B cell (primary cell): ENCODE results near the gene PLD3. TPM values are rescaled to one million over a fixed set of nuclear protein-coding genes. Genes with fewer than 3 reads are reported as not detected.

ENCODE experiments used
- ATAC-seq: fragments of 200-7000 bp; cut with Tn5 transposase; one replicate; pipeline ENCODE4 v1.10.0; 2021; ENCODE audit warnings: low read depth, mild to moderate bottlenecking, moderate number of reproducible peaks, moderate library complexity
- CTCF ChIA-PET: fragments of 350-600 bp; sonication (Branson Sonifier 250); formaldehyde crosslinking; loops from one replicate; lab custom pipeline; 2021; ENCODE audit warnings: antibody characterized with exemption, inconsistent platforms; lab: Charles Lee
- POLR2A ChIA-PET: fragments of 350-600 bp; sonication (Branson Sonifier 250); formaldehyde crosslinking; loops from one replicate; lab custom pipeline; 2021; ENCODE audit warnings: antibody characterized with exemption; lab: Charles Lee
- DNase-seq: peaks from one replicate; pipeline ENCODE4 v3.0.0; 2013
- H2AFZ ChIP-seq: 2 replicates; pipeline ENCODE4 v1.6.1; 2012; ENCODE audit warnings: mild to moderate bottlenecking, low read depth, low read length; ENCODE audit not compliant: insufficient read depth, poor library complexity, severe bottlenecking
- H3K27ac ChIP-seq, 2 donors: 1 replicate in 1 of 2; 2 replicates in 1 of 2; pipeline ENCODE4 v1.5.1; 2012 to 2013; ENCODE audit warnings: low read length in 2 of 2, mild to moderate bottlenecking in 2 of 2, moderate library complexity in 1 of 2
- H3K27me3 ChIP-seq, 4 experiments: fragments of 200-600 bp in 1 of 4; sonication (generic) in 1 of 4; replicated peaks in 1 of 4; 1 replicate in 2 of 4; 2 replicates in 2 of 4; pipeline versions ENCODE4 v1.6.1 to v1.7.0; 2013 to 2016; ENCODE audit warnings: low read length in 3 of 4, mild to moderate bottlenecking in 2 of 4, mixed read lengths in 1 of 4, moderate library complexity in 1 of 4; ENCODE audit not compliant: insufficient read depth in 4 of 4, control insufficient read depth in 3 of 4; ENCODE audit errors: control extremely low read depth in 1 of 4
- H3K36me3 ChIP-seq, 2 experiments: replicated peaks in 1 of 2; 1 replicate in 1 of 2; 2 replicates in 1 of 2; pipeline versions ENCODE4 v1.6.1 to v1.7.1; 2013; ENCODE audit warnings: low read length in 1 of 2; ENCODE audit not compliant: insufficient read depth in 2 of 2, control insufficient read depth in 1 of 2; ENCODE audit errors: control extremely low read depth in 1 of 2, extremely low read depth in 1 of 2
- H3K4me1 ChIP-seq, 2 donors: fragments of 200-600 bp in 1 of 2; sonication (generic) in 1 of 2; 1 replicate in 1 of 2; 2 replicates in 1 of 2; pipeline versions ENCODE4 v1.5.1 to v1.6.1; 2013 to 2017; ENCODE audit warnings: low read length in 2 of 2; ENCODE audit not compliant: control insufficient read depth in 2 of 2, insufficient read depth in 2 of 2
- H3K4me2 ChIP-seq: replicated peaks from 2 replicates; pipeline ENCODE3; 2012; ENCODE audit warnings: mild to moderate bottlenecking, low read depth, low read length; ENCODE audit not compliant: poor library complexity, severe bottlenecking
- H3K4me3 ChIP-seq, 5 experiments: fragments of 200-600 bp in 1 of 5; sonication (generic) in 1 of 5; 1 replicate in 3 of 5; 2 replicates in 2 of 5; pipeline versions ENCODE4 v1.5.1 to v1.7.0; 2011 to 2016; ENCODE audit warnings: low read length in 4 of 5, mild to moderate bottlenecking in 4 of 5, low read depth in 2 of 5, control low read depth in 1 of 5, moderate library complexity in 1 of 5; ENCODE audit not compliant: insufficient read depth in 1 of 5; ENCODE audit errors: control extremely low read depth in 1 of 5, extremely low read depth in 1 of 5
- H3K79me2 ChIP-seq: fragments of 200-600 bp; sonication (generic); one replicate; pipeline ENCODE4 v1.6.0; 2016; ENCODE audit warnings: low read length; ENCODE audit not compliant: control insufficient read depth, insufficient read depth
- H3K9ac ChIP-seq: fragments of 200-600 bp; sonication (generic); 2 replicates; pipeline ENCODE4 v1.6.1; 2017; ENCODE audit warnings: mild to moderate bottlenecking, low read length, moderate library complexity
- H3K9me3 ChIP-seq, 3 donors: one replicate each; pipeline versions ENCODE4 v1.6.1 to v1.7.1; 2013; ENCODE audit warnings: low read length in 2 of 3; ENCODE audit not compliant: control insufficient read depth in 2 of 3, insufficient read depth in 1 of 3; ENCODE audit errors: control extremely low read depth in 1 of 3
- H4K20me1 ChIP-seq: 2 replicates; pipeline ENCODE4 v1.6.0; 2012; ENCODE audit warnings: mild to moderate bottlenecking, low read length; ENCODE audit not compliant: insufficient read depth, control insufficient read depth, poor library complexity, severe bottlenecking
- H3K27ac Mint-ChIP-seq: one replicate; pipeline ENCODE4 v1.8.0; 2021; ENCODE audit warnings: mixed read lengths
- H3K27me3 Mint-ChIP-seq: one replicate; pipeline ENCODE4 v1.8.0; 2021; ENCODE audit warnings: mixed read lengths
- H3K4me1 Mint-ChIP-seq: one replicate; pipeline ENCODE4 v1.8.0; 2021; ENCODE audit warnings: mixed read lengths
- H3K4me3 Mint-ChIP-seq: one replicate; pipeline ENCODE4 v1.8.0; 2021; ENCODE audit warnings: mixed read lengths
- H3K9me3 Mint-ChIP-seq: one replicate; pipeline ENCODE4 v1.8.0; 2022; ENCODE audit warnings: mixed read lengths; ENCODE audit not compliant: insufficient read depth
- CTCF ChIP-seq: fragments of 200-600 bp; IDR thresholded peaks from one replicate; pipeline ENCODE4 v1.8.0; 2022; ENCODE audit warnings: antibody characterized with exemption, mild to moderate bottlenecking
- EZH2 ChIP-seq: IDR thresholded peaks from 2 replicates; pipeline ENCODE4 v1.6.1; 2012; ENCODE audit warnings: borderline replicate concordance, low read depth, mild to moderate bottlenecking, moderate library complexity, low read length; ENCODE audit not compliant: insufficient read depth, poor library complexity, severe bottlenecking
- WGBS: methylation state at CpG from one replicate; pipeline ENCODE4 v1.1.5; 2013; ENCODE audit warnings: missing lambda C conversion rate; ENCODE audit not compliant: insufficient coverage; 5-methylcytosine and 5-hydroxymethylcytosine counted together
- intact Hi-C: fragments of 100-400 bp; cut with micrococcal nuclease; formaldehyde crosslinking; loops from one replicate; pipeline ENCODE4 v1.10.0; 2022
- polyA plus RNA-seq: library from polyadenylated mRNA; depleted of rRNA; stranded (reverse); fragments of >200 nt; gene quantifications from 2 replicates; pipeline ENCODE4 v1.2.3, GENCODE V29; 2012
- total RNA-seq, 2 donors: library from RNA; stranded (reverse); fragments of 120-200 nt in 1 of 2; gene quantifications; 1 replicate in 1 of 2; 2 replicates in 1 of 2; pipeline versions ENCODE4 v1.2.3 to v1.2.4, GENCODE V29; 2013 to 2022

The PLD3 gene
- total and polyA plus RNA-seq, 2 donors (not counting 1 experiment from before 2014, with no cell fraction given), result 61.7 to 153 TPM

DNA sequence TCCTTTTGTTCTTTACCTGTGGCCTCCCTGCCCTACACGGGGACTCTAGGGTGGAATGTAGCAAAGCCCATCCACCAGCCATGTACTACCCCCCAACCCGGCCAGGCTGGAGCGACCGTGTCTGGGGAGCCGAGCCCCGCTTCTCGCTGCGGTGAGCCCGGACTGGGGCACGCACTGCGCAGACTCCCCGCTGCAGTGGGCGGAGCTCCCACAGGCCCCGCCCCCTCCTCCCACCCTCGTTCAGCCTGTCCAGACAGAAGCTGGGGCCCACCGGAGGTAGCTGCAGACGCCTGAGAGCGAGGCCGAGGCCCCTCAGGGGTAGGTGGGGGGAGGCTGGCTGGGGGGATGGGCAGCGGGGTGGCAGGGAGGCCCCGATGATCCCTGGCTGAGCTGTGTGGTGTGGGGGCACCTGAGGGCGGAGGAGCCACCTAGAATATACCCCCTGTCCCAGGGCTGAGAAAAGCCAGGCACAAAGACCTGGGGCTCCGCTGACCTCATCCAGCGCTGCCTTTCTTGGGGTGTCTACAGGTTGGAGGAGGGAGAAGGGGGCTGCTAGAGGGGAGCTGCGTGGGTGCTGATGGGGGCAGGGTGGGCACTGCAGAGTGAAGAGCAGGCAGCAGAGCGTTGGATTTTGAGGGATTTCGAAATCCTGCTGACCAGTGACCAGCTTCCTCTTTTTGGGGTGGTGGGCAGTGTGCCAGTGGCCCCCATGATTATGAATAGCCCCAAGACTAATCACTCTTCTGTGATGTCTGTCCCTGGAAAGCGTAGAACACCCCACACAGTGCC lies 17.3 kb downstream of the PLD3 start:
- no peaks in the 10 kb centered on the region for H3K79me2 ChIP-seq
- 63% methylated on average over 11 of the region's 28 CpGs for WGBS
- peaks cover 3 to 4% of the 10 kb centered on the region in 2 donors for H3K4me1 ChIP-seq
- DNase-seq (peak; percentile 40), ATAC-seq (peak; percentile 58)
- no peak overlapping the region for H3K27ac Mint-ChIP-seq
- no peak for TF ChIP-seq CTCF
- no peak for TF ChIP-seq EZH2
- no peak overlapping the region for H3K9ac ChIP-seq
- H4K20me1 ChIP-seq, result no peaks in the 10 kb centered on the region
- no peaks in the 10 kb centered on the region for H3K27me3 ChIP-seq
- POLR2A ChIA-PET, result interaction anchor here (0.6 kb wide), 1 partner anchor 1918 kb away, joined by 7 read pairs; no protein-coding TSS in a partner anchor
- no peak overlapping the region for H3K27ac ChIP-seq
- peak overlapping the region in 1 of 5 experiments; percentile 15 for H3K4me3 ChIP-seq
- H3K36me3 ChIP-seq, result peaks cover 0 to 24% of the 10 kb centered on the region in 2 experiments
- CTCF ChIA-PET, result no interaction called here
- H3K4me3 Mint-ChIP-seq, result peak overlapping the region; percentile 44
- peak overlapping the region; percentile 6 for H2AFZ ChIP-seq
- H3K9me3 ChIP-seq, result peaks cover 0 to 4% (median 0%) of the 10 kb centered on the region in 3 donors
- intact Hi-C loops, result no loop called here
- H3K27me3 Mint-ChIP-seq, result no peaks in the 10 kb centered on the region
- H3K4me1 Mint-ChIP-seq, result peaks cover 9% of the 10 kb centered on the region
- H3K9me3 Mint-ChIP-seq, result no peaks in the 10 kb centered on the region
- H3K4me2 ChIP-seq, result peak overlapping the region; percentile 65
